Posterior vena cava (tissue), 2 donors: ENCODE data around the gene RBM45. TPM values are rescaled to one million over a fixed set of nuclear protein-coding genes. Genes with fewer than 3 reads are reported as not detected.
"Not testable (repeated sequence)": the region's sequence is repeated elsewhere in the genome, so short reads cannot be mapped to it uniquely, and the experiment has no call there.

Experiments
- DNase-seq: peaks from one replicate; pipeline ENCODE4 v3.0.0-alpha.2; 2020; ENCODE audit warnings: low spot score
- intact Hi-C, 2 donors: fragments of 100-400 bp; cut with DNase I; formaldehyde crosslinking; loops; one replicate each; pipeline versions ENCODE4 v1.14.1 to v1.14.2; 2022 to 2023
- total RNA-seq, 2 donors: library from RNA; stranded (reverse); fragmentation: NEBNext Ultra II Directional; extraction: Animal tissue kit (Norgen Biotek cat#: 25700); gene quantifications; one replicate each; pipeline ENCODE4 v1.2.1, GENCODE V29; 2021
- donor health status: DM: yes; HTN: yes; CAD: no.
- donor health status: DM: yes; HTN: yes; CAD: no.

The RBM45 gene
- total RNA-seq, 2 donors from 2014 or later, result 11.3 to 13.9 TPM

GRCh38 chr2:178152033-178152432 lies 39.8 kb downstream of the RBM45 start:
- DNase-seq, result no peak
- intact Hi-C loops, result no loop called here

DNA sequence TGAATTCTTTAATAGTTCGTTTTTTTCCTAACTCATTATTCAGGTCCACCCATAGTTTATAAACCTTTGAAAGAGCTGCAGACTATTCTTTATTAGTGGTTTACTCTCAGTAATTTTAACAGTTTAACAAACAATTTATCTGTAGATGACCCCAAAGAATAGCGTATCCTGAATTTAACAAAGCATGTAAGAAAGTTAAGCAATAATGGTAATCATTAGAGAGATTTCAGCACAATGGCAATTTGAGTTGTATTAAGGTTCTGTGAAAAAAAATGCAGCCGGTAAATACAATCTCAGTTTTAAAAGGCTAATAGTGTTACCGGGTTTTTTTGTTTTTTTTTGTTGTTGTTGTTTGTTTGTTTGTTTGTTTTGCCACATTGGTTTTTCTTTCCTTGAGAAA lies 40.3 kb downstream of the RBM45 start:
- DNase-seq, result no peak
- intact Hi-C loops, result no loop called here

GRCh38 chr2:178152977-178153376 lies 40.7 kb downstream of the RBM45 start:
- intact Hi-C loops, result no loop called here
- no peak for DNase-seq

GRCh38 chr2:178153878-178154277 lies 41.6 kb downstream of the RBM45 start:
- intact Hi-C loops, DNase-seq: not testable (repeated sequence)

GRCh38 chr2:178155524-178155923 lies 43.3 kb downstream of the RBM45 start:
- intact Hi-C loops, result no loop called here
- no peak for DNase-seq

DNA sequence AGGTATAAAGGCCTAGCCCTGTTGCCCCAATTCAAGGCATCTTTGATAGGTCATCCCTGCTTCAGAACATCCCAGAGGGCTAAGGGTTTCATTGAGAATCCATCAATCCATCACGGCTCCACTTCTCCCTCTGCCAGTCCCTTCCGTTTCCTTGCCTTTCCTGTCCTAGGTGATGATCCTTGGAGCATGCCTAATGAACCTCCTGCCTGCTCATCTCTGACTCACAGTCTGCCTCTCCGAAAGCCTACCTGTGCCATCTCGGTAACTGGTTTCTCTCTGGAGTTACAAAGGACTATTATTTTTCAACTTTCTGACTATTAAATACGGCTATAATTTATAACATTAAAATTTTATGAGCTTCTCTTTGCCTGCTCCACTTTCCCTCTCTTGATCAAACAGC lies 45.3 kb downstream of the RBM45 start:
- intact Hi-C loops, result no loop called here
- no peak for DNase-seq

DNA sequence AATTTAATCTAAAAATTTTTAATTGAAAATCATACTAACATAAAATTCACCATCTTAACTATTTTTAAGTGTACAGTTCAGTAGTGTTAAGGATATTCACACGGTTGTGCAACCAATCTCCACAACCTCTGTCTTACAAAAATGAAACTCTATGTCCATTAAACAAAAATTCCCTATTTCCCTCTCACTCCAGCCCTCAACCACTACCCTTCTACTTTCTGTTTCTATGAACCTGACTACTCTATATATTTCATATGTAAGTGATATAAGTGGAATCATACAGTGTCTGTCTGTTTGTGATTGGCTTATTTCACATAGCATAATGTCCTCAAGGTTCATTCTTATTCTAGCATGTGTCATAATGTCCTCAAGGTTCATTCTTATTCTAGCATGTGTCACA lies 47.7 kb downstream of the RBM45 start:
- intact Hi-C loops, result no loop called here
- no peak for DNase-seq

GRCh38 chr2:178160601-178161000 lies 48.4 kb downstream of the RBM45 start:
- intact Hi-C loops, result no loop called here
- DNase-seq, result no peak

- intact Hi-C loops, result no loop called here
- no peak for DNase-seq
These were observed 51.2 kb downstream of the RBM45 start for GRCh38 chr2:178163395-178163794.

DNA sequence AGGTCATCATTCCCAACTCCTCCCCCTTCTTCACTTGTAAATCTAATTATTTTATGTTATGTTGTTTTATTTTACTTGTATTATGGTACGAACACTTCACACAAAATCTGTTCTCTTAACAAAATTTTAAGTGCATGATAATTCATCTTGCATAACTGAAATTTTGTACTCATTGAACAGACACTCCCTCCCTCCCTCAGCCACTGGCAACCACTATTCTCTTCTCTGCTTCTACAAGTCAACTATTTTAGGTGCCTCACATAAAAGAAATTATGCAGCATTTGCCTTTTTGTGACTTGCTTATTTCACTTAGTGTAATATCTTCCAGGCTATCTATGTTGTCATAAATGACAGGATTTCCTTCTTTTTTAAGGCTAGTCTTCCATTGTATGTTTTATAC lies 51.7 kb downstream of the RBM45 start:
- intact Hi-C loops, result no loop called here

GRCh38 chr2:178173657-178174056 lies 61.4 kb downstream of the RBM45 start:
- intact Hi-C loops, result no loop called here

More for the DNA sequence above, 51.7 kb downstream of the RBM45 start:
- DNase-seq, result no peak

DNA sequence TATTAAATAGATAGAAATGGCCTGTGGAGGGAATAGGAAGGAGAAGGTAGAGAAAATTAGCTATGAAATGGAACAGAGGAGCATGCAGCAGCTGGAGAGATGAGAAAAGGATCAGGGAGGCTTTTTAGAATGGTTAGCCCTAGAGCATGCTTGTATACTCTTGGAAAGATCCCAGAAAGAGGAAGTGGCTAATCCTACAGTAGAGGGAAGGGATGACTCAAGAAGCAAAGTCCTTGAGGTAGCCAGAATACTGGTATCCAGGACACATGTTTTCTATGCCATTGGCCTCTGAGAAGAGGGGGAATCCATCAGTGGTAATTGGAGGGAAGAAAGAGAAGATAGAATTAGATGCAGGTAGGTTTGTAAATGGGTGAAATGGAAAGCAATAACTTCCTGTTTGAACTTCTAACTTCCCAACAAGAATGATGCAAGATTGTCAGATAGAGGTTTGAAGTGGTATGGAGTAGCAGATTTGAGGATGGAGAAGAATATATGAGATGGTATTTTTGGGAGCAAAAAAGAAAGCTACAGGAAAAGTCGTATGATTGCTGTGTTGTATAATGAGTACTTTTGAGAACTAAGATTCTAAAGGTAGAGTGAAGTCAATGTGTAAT lies 64.9 kb downstream of the RBM45 start:
- intact Hi-C loops, result no loop called here

More at GRCh38 chr2:178173657-178174056, 61.4 kb downstream of the RBM45 start:
- DNase-seq, result no peak

More for the DNA sequence above, 64.9 kb downstream of the RBM45 start:
- no peak for DNase-seq

Other genes with a start within 250 kb of the RBM45 start
- 1 to 10 TPM; 1.1 to 1.4 TPM for gene PDE11A, start 39.7 kb upstream of the RBM45 start, total RNA-seq
- 1 to 10 TPM; 2.0 to 2.5 TPM for gene OSBPL6, start 82.1 kb downstream of the RBM45 start, total RNA-seq